ENCODE data around the gene ZNRF3.

Gene ZNRF3

DNA sequence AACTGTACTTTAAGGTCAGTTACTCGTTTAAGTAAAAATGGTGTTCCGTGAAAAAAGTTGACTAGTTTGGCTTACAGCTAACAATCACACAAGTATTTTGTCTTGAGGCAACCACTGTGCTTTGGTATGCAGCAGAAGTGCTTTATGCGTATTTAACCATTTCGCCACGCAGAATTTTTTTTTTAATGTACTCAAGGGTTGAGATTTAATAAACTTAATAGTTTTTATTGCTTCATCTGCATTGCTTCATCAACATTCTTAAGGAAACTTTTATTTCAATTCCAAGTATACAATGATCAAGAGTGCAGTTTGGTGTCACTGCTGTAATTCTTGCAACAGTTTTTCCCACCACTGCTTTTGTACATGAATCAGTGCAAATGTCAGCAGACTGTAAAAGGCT is 66.4 kb downstream of the ZNRF3 start:
- peaks cover 25% of the 10 kb centered on the region for H3K4me1 ChIP-seq (ENCODE audit: control insufficient read depth, low read depth, low read length)
- H3K9ac ChIP-seq (ENCODE audit: low read length) = no peak overlapping the region
- no peak overlapping the region for H3K27ac ChIP-seq (ENCODE audit: low read length)
- no peaks in the 10 kb centered on the region for H3K36me3 ChIP-seq (ENCODE audit: control insufficient read depth, low read depth, low read length)
- H3K9me3 ChIP-seq (ENCODE audit: control insufficient read depth, low read depth, low read length) = no peaks in the 10 kb centered on the region
- no peaks in the 10 kb centered on the region for H3K27me3 ChIP-seq (ENCODE audit: control insufficient read depth, insufficient read depth, low read length)
- H3K4me3 ChIP-seq (ENCODE audit: low read length) = no peak overlapping the region

DNA sequence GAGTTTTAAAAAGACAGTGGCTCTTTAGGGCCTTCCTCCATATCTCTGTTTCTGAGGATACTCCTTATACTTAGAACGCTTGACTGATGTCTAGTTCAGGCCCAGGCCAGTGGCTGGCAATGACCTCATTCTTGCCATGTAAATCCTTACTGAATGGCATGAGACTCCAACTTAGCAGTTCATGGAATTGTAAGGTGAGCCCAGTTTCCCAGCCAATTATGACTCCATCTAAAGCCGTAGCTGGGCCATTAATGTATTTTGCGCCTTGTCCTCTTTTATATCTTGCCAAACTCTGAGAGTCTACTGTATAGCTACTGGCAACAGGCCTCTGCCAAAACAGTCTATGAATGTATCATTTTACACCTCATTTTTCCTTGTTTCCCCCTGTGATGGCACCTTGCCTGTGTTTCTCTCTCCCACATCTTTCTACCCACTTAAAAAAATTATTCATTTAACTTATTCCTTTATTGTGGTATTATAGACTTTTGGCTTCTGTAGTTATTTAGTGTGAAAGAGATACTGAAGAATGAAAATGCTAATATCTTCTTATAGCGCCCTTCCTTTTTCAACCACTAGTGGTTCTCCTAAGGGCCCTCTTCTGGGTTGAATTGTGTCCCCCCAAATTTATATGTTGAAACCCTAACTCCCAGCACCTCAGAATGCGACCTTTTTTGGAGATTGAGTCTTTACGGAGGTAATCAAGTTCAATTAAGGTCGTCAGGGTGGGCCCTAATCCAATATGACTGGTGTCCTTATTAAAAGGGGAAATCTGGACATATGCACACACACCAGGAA is 67.4 kb downstream of the ZNRF3 start:
- H3K4me3 ChIP-seq (ENCODE audit: low read length) = no peak overlapping the region
- no peak overlapping the region for H3K9ac ChIP-seq (ENCODE audit: low read length)
- H3K36me3 ChIP-seq (ENCODE audit: control insufficient read depth, low read depth, low read length) = no peaks in the 10 kb centered on the region
- H3K9me3 ChIP-seq (ENCODE audit: control insufficient read depth, low read depth, low read length) = no peaks in the 10 kb centered on the region
- no peak overlapping the region for H3K27ac ChIP-seq (ENCODE audit: low read length)
- peaks cover 25% of the 10 kb centered on the region for H3K4me1 ChIP-seq (ENCODE audit: control insufficient read depth, low read depth, low read length)
- H3K27me3 ChIP-seq (ENCODE audit: control insufficient read depth, insufficient read depth, low read length) = no peaks in the 10 kb centered on the region

DNA sequence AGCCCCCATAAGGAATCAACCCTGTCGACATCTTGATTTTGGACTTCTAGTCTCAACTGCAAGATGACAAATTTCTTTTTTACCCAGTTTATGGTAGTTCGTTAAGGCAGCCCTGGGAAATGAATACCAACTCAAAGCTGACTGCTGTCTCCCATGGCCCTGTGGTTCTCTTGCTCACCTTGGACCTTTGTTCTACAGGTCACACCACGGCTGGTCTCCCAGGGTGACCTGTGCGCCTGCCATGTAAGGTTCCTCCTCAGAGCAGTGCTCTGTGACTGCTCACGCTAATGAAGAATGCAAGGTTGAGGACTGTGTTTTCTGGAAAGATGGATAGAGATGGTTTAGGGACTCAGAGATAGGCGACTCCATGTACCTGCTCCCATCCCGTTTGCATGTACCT is 68.2 kb downstream of the ZNRF3 start:
- Histone ChIP-seq H3K4me1 (ENCODE audit: control insufficient read depth, low read depth, low read length) (peaks cover 25% of the 10 kb centered on the region), H3K4me3 (ENCODE audit: low read length) (no peak overlapping the region), H3K27ac (ENCODE audit: low read length) (no peak overlapping the region)

DNA sequence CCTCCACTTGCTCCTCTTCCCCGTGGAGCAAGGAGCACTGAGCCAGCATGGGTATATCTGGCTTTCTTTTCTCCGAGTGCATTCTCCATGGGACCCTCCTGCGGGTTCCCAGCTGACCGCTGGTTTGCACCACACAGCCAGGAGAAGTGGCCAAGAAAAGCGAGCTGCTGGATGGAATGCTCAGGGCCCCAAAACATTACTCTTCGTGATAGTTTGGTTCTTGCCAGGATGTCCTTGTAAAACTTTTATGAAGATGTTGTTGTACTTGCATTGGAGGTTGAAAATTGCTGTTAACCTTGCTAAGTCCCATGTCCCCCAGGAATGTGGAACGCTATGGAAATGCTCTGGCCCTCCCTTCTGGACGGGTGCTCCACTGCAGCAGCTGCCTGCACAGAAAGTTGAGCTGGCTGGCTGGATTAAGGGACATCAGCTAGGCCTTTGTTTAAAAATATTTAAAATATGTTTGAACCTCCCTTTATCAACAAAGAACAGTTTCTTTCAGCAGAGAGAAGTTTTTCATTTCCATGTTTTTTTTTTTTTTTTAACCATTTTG is 68.7 kb downstream of the ZNRF3 start:
- H3K36me3 ChIP-seq (ENCODE audit: control insufficient read depth, low read depth, low read length) = no peaks in the 10 kb centered on the region
- no peaks in the 10 kb centered on the region for H3K27me3 ChIP-seq (ENCODE audit: control insufficient read depth, insufficient read depth, low read length)
- no peak overlapping the region for H3K27ac ChIP-seq (ENCODE audit: low read length)
- H3K9ac ChIP-seq (ENCODE audit: low read length) = no peak overlapping the region
- peaks cover 25% of the 10 kb centered on the region for H3K4me1 ChIP-seq (ENCODE audit: control insufficient read depth, low read depth, low read length)
- no peaks in the 10 kb centered on the region for H3K9me3 ChIP-seq (ENCODE audit: control insufficient read depth, low read depth, low read length)
- no peak overlapping the region for H3K4me3 ChIP-seq (ENCODE audit: low read length)

More for the DNA sequence above, 68.2 kb downstream of the ZNRF3 start:
- Histone ChIP-seq H3K9ac (ENCODE audit: low read length) (no peak overlapping the region), H3K27me3 (ENCODE audit: control insufficient read depth, insufficient read depth, low read length) (no peaks in the 10 kb centered on the region), H3K9me3 (ENCODE audit: control insufficient read depth, low read depth, low read length) (no peaks in the 10 kb centered on the region), H3K36me3 (ENCODE audit: control insufficient read depth, low read depth, low read length) (no peaks in the 10 kb centered on the region)

DNA sequence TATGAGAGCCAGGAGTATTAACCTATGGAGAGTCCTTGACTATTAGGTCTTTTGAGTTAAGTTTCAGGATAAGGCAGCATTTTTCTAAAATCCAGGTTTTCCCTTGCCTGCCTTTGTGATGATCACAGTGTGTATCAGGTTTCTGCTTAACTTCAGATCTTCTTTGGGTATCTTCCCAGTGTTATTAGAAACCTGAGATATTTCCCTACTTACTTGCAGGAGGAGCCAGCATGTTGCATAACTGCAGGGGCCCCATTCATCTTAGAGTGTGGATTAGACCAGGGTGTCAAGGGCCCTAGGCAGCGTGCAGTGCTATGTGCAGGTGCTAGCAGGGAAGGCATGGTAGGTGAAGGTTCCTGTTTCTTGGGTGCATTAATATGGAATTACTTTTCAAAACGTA is 69.5 kb downstream of the ZNRF3 start:
- H3K9ac ChIP-seq (ENCODE audit: low read length) = no peak overlapping the region

DNA sequence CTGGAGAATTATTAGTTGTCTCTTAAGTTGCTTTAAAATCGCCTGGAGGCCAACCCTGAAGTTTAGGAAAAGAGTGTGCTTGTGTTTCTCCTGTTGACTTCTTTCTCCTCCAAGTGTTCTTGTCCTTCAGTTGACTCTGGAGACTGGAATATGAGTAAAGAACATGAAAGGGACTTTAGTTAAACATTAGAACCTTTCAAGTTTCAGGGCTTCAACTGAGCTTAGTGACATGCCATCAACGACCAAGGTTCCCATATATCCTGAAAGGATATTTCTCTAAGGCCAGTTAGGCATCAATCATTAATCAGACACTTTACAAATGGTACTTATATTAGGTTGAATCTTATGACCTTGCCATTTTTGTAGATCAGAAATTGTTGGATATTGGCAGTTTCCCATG is 70.0 kb downstream of the ZNRF3 start:
- H3K27me3 ChIP-seq (ENCODE audit: control insufficient read depth, insufficient read depth, low read length) = no peaks in the 10 kb centered on the region
- no peak overlapping the region for H3K9ac ChIP-seq (ENCODE audit: low read length)
- no peak overlapping the region for H3K4me3 ChIP-seq (ENCODE audit: low read length)
- no peaks in the 10 kb centered on the region for H3K9me3 ChIP-seq (ENCODE audit: control insufficient read depth, low read depth, low read length)
- H3K27ac ChIP-seq (ENCODE audit: low read length) = no peak overlapping the region
- H3K4me1 ChIP-seq (ENCODE audit: control insufficient read depth, low read depth, low read length) = peaks cover 25% of the 10 kb centered on the region
- H3K36me3 ChIP-seq (ENCODE audit: control insufficient read depth, low read depth, low read length) = no peaks in the 10 kb centered on the region

More for the DNA sequence above, 69.5 kb downstream of the ZNRF3 start:
- Histone ChIP-seq H3K4me3 (ENCODE audit: low read length) (no peak overlapping the region), H3K36me3 (ENCODE audit: control insufficient read depth, low read depth, low read length) (no peaks in the 10 kb centered on the region), H3K27me3 (ENCODE audit: control insufficient read depth, insufficient read depth, low read length) (no peaks in the 10 kb centered on the region), H3K4me1 (ENCODE audit: control insufficient read depth, low read depth, low read length) (peaks cover 25% of the 10 kb centered on the region), H3K27ac (ENCODE audit: low read length) (no peak overlapping the region), H3K9me3 (ENCODE audit: control insufficient read depth, low read depth, low read length) (no peaks in the 10 kb centered on the region)

DNA sequence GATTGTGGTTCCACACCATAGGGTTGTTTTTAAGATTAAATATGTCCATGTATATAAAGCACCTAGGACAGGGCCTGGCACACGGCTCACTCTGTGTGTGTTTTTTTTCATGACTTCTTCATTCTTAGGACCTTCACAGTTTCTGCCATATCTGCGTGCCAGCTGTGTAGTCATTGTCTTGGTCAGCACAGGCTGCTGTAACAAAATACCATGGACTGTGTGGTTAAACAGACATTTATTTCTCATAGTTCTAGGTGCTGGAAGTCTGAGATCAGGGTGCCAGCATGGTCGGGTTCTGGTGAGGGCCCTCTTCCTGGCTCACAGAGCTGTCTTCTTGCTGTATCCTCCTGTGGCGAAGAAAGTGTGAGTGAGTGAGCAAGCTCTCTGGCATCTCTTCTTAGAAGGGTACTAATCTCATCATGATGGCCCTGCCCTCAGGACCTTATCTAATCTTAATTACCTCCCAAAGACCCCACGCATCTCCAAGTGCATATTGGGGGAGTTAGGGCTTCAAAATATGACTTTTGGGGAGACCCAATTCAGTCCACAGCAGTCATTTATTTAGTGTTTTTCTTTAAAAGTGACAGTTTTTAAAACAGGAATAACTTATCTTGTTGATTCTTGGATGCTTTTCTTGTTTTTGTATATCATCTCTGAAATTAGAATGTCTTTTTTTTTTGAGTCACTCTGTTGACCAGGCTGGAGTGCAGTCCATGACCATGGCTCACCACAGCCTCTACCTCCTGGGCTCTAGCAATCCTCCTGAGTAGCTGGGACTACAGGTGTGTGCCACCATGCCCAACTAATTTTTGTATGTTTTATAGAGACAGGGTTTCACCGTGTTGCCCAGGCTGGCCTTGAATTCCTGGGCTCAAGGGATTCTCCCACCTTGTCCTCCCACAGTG is 70.9 kb downstream of the ZNRF3 start:
- no peak overlapping the region for H3K9ac ChIP-seq (ENCODE audit: low read length)
- peaks cover 25% of the 10 kb centered on the region for H3K4me1 ChIP-seq (ENCODE audit: control insufficient read depth, low read depth, low read length)
- no peaks in the 10 kb centered on the region for H3K36me3 ChIP-seq (ENCODE audit: control insufficient read depth, low read depth, low read length)
- no peak overlapping the region for H3K4me3 ChIP-seq (ENCODE audit: low read length)
- no peak overlapping the region for H3K27ac ChIP-seq (ENCODE audit: low read length)
- H3K9me3 ChIP-seq (ENCODE audit: control insufficient read depth, low read depth, low read length) = no peaks in the 10 kb centered on the region
- no peaks in the 10 kb centered on the region for H3K27me3 ChIP-seq (ENCODE audit: control insufficient read depth, insufficient read depth, low read length)

DNA sequence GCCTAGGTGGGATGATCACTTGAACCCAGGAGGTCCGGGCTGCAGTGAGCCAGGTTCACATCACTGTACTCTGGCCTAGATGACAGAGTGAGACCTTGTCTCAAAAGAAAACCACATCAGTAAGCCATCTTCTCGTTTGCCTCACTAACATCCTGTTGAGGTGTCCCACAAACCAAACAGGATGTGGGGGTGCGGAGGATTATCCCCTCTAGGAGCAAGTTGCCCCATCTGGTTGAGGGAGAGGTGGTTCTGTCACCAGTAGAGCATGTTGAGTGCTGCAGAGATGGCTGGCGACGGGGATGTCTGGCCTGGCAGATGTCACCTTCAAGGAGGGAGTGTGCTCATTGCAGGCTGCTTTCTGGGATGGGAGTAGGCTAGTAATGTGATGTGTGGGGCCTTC is 72.4 kb downstream of the ZNRF3 start:
- Histone ChIP-seq H3K9me3 (ENCODE audit: control insufficient read depth, low read depth, low read length) (no peaks in the 10 kb centered on the region), H3K27me3 (ENCODE audit: control insufficient read depth, insufficient read depth, low read length) (no peaks in the 10 kb centered on the region), H3K36me3 (ENCODE audit: control insufficient read depth, low read depth, low read length) (no peaks in the 10 kb centered on the region), H3K4me1 (ENCODE audit: control insufficient read depth, low read depth, low read length) (peaks cover 17% of the 10 kb centered on the region), H3K4me3 (ENCODE audit: low read length) (no peak overlapping the region), H3K9ac (ENCODE audit: low read length) (no peak overlapping the region), H3K27ac (ENCODE audit: low read length) (no peak overlapping the region)

DNA sequence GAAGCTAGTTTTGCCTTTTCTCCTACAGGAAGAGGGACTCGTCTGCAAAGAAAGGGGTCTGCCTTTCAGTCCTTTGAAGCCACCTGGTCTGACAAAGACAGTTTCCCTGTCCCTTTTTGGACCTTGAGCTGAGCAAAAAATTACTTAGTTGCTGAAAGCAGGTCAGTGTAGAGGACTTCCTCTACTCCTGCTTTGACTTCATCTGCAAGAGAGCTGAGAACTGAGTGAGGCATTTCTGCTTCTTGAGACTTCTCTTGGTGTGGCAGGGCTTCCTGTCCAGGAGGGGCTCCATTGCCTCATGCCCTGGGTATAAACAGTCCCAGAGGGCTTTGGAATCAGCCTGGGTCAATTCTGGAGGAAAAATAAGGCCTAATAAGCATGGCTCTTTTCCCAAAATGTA is 73.1 kb downstream of the ZNRF3 start:
- Histone ChIP-seq H3K27ac (ENCODE audit: low read length) (no peak overlapping the region), H3K27me3 (ENCODE audit: control insufficient read depth, insufficient read depth, low read length) (no peaks in the 10 kb centered on the region), H3K4me1 (ENCODE audit: control insufficient read depth, low read depth, low read length) (peaks cover 22% of the 10 kb centered on the region), H3K36me3 (ENCODE audit: control insufficient read depth, low read depth, low read length) (no peaks in the 10 kb centered on the region), H3K9ac (ENCODE audit: low read length) (no peak overlapping the region), H3K9me3 (ENCODE audit: control insufficient read depth, low read depth, low read length) (no peaks in the 10 kb centered on the region), H3K4me3 (ENCODE audit: low read length) (no peak overlapping the region)

DNA sequence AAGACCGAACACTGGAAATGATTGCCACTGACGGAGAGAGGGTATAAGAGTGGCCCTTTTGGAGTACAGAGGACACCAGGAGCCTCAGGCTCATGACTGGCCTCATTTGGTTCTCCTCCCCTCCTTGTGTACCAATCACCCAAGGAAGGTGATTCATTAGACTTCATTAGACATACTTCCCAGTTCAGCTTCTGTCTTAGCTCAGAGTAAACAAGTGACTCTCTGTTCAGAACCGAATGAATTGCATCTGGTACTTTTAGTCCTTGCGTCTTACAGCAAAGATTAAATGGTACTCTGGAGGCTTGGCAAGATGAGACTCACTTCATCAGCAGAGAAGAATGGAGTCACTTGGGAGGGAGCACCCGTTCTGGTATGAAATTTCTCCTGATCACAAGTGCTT is 75.2 kb downstream of the ZNRF3 start:
- no peak overlapping the region for H3K9ac ChIP-seq (ENCODE audit: low read length)
- no peaks in the 10 kb centered on the region for H3K9me3 ChIP-seq (ENCODE audit: control insufficient read depth, low read depth, low read length)
- H3K4me3 ChIP-seq (ENCODE audit: low read length) = no peak overlapping the region
- H3K36me3 ChIP-seq (ENCODE audit: control insufficient read depth, low read depth, low read length) = no peaks in the 10 kb centered on the region
- no peak overlapping the region for H3K27ac ChIP-seq (ENCODE audit: low read length)
- H3K27me3 ChIP-seq (ENCODE audit: control insufficient read depth, insufficient read depth, low read length) = no peaks in the 10 kb centered on the region
- peaks cover 6% of the 10 kb centered on the region for H3K4me1 ChIP-seq (ENCODE audit: control insufficient read depth, low read depth, low read length)

DNA sequence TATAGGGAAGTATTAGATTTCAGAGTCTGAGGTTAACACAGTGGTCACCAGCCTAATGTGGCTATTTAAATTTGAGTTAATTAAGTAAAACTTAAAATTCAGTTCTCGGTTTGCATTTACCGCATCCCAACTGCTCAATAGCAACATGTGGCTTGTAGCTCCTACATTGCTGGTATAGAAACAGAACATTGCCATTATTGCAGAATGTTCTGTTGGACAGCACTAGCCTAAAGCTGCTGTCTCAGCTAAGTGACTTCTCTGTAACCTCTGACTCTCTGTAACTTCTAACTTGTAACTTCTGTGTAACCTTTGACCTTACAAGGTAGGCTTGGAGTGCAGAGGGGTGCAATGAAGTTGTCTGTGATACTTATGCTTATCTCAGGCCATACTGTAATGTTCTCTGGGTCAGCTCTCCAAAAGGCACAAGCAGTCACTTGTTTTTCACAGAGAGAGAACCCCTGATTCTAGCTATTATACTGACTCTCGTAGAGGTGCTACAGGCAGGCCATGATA is 78.7 kb downstream of the ZNRF3 start:
- H3K4me3 ChIP-seq (ENCODE audit: low read length) = no peak overlapping the region
- H3K36me3 ChIP-seq (ENCODE audit: control insufficient read depth, low read depth, low read length) = no peaks in the 10 kb centered on the region
- peaks cover 15% of the 10 kb centered on the region for H3K4me1 ChIP-seq (ENCODE audit: control insufficient read depth, low read depth, low read length)
- no peak overlapping the region for H3K27ac ChIP-seq (ENCODE audit: low read length)
- no peak overlapping the region for H3K9ac ChIP-seq (ENCODE audit: low read length)
- no peaks in the 10 kb centered on the region for H3K27me3 ChIP-seq (ENCODE audit: control insufficient read depth, insufficient read depth, low read length)
- no peaks in the 10 kb centered on the region for H3K9me3 ChIP-seq (ENCODE audit: control insufficient read depth, low read depth, low read length)

All from iPS-18a (cell line).